Occipital lobe (tissue), 2 donors: ENCODE results near the gene MTRFR. TPM values are rescaled to one million over a fixed set of nuclear protein-coding genes. Genes with fewer than 3 reads are reported as not detected.
"Not testable (repeated sequence)": the region's sequence is repeated elsewhere in the genome, so short reads cannot be mapped to it uniquely, and the experiment has no call there.

ENCODE experiments used
- DNase-seq: peaks from one replicate; lab custom pipeline; 2025; lab: John Stamatoyannopoulos, UW
- total RNA-seq: library from RNA; depleted of rRNA; stranded (reverse); fragments of >200 nt; gene quantifications from one replicate; pipeline ENCODE4 v1.2.3, GENCODE V29; 2014

Gene MTRFR
- total RNA-seq, 1 donor from 2014 or later: 13.9 TPM

DNA sequence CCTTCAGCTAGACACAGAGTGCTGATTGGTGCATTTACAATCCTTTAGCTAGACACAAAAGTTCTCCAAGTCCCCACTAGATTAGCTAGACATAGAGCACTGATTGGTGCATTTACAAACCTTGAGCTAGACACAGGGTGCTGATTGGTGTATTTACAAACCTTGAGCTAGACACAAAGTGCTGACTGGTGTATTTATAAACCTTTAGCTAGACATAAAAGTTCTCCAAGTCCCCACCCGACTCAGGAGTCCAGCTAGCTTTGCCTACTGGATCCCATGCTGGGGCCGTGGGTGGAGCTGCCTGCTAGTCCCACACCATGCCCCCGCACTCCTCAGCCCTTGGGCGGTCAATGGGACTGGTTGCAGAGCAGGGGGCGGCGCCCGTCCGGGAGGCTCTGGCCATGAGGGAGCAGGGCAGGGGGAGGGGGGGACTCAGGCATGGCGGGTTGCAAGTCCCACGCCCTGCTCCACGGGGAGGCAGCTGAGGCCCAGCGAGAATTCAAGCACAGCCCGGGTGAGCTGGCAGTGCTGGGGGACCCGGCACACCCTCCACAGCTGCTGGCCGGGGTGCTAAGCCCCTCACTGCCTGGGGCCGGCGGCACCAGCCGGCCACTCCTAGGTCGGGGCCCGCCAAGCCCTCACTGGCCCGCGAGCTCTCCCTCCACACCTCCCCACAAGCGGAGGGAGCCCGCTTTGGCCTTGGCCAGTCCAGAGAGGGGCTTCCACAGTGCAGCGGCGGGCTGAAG, 15.9 kb downstream of the MTRFR start:
- not testable (repeated sequence) for DNase-seq

DNA sequence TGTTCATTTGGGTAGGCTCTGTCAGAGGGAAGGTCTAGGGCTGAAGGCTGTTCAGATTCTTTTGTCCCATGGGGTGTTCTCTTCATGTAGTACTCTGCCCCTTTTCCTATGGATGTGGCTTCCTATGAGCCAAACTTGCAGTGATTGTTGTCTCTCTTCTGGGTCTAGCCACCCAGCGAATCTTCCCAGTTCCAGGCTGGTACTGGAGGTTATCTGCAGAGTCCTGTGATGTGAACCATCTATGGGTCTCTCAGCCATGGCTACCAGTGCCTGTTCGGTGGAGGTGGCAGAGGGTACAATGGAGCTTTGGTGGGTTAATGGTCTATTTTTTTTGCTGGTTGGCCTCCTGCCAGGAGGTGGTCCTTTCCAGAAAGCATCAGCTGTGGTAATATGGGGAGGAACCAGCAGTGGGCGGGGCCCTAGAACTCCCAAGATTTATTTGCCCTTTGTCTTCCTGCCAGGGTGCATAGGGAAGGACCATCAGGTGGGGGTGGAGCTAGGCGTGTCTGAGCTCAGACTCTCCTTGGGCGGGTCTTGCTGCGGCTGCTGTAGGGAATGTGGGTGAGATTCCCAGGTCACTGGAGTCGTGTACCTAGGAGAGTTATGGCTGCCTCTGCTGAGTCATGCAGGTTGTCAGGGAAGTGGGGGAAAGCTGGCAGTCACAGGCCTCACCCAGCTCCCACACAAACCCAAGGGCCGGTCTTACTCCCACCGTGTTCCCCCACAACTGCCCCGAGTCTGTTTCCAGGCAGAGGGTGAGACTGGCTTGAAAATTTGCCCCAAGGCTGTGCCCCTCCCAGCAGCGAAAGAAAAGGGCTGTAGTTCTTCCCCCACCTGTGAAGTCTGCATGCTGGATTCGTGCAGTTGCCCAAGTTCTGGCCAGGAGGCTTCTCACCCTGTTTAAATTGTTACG, 17.5 kb downstream of the MTRFR start:
- no peak for DNase-seq

GRCh38 chr12:123251403-123252076, 18.3 kb downstream of the MTRFR start:
- DNase-seq: no peak

- DNase-seq: not testable (repeated sequence)
Measured at GRCh38 chr12:123252365-123252764, 19.1 kb downstream of the MTRFR start.

DNA sequence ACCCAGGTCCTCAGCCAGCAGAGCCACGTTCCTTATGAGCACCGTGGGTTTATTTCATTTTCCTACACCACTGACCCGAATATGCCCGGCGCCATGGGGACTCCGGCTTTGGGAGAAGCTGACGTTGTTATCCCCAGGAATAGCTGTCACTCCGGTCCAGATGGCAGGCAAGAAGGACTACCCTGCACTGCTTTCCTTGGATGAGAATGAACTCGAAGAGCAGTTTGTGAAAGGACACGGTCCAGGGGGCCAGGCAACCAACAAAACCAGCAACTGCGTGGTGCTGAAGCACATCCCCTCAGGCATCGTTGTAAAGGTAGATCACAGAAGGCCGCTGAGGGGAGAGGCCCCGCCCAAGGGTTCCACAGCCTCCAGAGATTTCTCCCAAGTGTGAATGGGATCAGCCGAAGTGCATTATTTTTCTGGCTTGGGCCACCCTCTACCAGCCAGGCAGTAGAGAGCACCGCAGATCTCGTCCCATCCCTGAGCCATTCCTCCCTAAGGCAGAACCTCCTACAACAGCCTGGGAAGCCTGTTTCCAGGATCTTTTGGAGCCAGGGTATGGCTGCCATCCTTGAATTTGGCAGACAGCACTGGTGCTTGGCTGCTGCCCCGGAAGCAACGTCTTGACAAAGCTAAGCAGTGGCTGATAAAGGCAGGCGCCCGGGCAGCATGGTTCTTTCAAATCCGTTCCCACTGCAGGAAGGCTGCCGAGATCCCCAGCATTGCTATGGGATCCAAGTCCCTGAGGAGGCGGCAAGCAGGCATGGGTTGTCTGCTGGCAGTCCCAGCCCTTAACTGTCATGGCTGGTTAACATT, 20.6 kb downstream of the MTRFR start:
- DNase-seq: peak; percentile 62

DNA sequence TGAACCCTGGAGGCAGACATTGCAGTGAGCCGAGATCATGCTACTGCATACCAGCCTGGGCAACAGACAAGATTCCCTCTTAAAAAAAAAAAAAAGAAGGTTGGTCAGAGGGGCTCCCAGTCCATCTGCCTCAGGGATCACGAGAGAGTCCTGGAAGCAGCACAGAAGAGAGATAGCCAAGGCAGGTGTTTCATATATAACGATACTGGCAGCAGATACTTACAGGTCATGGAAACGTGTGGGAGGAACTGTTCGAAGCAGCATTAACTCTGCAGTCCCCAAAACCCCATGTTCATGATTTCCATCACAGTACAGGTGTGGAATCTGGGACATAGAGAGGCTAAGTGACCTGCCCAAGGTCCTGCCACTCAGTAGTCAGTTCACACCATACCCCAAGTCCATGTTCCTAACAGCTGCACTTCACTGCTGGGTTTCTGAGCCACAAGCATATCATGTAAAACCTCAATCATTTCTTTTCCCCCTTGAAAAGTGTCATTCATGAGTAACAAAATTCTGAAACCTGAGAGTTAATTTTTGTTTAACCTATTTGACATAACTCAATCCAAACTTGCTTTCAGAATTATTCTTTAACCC, 21.7 kb downstream of the MTRFR start:
- no peak for DNase-seq

- no peak for DNase-seq
Measured at GRCh38 chr12:123258593-123258992, 25.4 kb downstream of the MTRFR start.

DNA sequence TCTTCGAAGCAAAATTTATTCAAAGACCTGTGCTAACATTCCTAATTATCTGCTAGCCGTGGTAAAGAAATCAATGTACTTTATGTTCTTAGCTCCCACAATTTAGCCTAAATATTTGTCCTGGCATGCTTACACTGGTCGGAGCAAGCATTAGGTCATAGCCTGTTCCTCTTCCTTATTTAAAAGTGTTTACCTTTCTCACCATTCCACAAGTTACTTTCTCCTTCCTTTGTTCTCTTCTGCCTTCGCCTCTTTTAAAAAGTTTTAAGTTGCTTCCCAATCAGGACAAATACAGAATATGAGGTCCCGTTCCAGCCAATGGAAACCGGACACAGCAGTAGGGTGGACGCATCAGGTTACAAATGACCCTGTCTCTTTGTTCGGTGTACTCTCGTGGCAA, 26.8 kb downstream of the MTRFR start:
- no peak for DNase-seq

DNA sequence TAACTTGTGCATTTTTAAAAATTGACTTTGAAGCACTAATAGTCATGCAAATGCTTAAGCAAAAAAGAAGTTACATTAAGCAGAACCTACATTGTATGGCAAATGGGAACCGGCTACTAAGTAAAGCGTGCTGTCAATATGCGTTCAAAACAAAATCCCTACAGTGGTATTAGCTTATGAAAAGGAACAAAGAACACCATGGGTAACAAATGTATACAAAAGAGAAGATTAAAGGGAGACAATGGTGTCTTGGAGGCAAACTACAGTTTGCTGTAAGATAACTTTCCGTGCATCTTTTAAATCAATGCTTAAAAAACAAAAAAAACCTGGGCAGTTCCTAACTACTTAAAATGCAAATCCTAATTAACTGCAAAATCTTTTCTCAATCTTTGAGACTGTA, 28.0 kb downstream of the MTRFR start:
- DNase-seq: no peak

- DNase-seq: no peak
Measured at GRCh38 chr12:123263196-123263817, 30.1 kb downstream of the MTRFR start.

DNA sequence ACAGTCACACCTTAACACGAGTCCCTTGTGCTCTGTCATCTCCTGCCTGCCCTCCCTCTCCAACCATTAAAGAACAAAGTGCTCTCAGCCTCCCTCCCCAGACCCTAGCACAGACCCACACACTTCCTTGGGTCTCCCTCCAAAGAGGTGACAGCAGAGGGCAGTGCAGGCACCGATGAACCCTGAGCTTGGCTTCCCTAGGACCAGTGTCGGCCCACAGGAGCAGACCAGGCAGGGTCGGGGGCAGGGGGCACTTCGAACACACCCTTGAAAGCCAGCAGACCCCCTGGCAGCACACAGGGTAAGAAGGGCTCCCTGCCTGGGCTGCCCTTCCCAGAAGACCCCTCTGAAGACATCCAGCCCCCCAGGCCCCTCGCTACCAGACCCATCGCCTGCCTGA, 31.4 kb downstream of the MTRFR start:
- DNase-seq: no peak

DNA sequence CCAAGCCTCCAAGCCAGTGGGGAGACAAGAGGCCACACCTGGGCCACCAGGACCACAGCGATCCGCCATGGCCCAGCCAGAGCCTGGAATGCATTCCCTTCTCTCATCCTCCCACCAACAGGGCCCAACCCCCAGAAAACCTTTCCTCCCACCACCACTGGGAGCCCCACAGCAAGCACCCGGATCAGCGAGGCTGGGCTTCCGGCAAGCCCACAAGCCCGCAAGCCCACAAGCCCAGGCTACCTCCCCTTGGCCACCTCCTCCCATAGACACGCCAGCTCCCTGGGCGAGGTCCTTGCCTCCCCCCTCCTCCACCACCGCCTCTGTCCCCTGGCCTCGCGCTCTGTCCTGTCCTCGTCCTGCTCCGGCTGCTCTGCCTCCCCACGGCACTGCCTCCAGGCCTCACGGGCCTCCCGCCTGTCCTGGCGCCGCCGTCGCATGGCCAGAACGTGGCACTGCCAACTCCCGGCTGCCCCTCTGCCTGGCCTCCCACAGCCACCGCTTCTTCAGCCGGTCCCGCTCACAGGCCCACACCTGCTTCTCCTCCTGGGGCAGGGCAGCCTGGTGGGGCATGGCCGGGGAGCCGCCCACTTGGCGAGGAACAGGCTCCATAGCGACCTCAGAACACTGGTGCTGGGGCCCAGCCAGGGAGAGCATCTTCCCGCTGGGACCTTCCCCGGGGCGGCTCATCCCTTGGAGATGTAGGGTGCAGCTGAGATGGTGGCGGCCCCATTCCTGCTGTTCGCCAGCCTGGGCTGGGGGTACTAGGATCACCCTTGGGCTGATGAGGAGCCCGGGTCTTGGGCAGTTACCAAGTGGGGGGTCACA, 32.8 kb downstream of the MTRFR start:
- DNase-seq: no peak

GRCh38 chr12:123266679-123267277, 33.5 kb downstream of the MTRFR start:
- no peak for DNase-seq

- DNase-seq: no peak
Measured at GRCh38 chr12:123267335-123267920, 34.2 kb downstream of the MTRFR start.

GRCh38 chr12:123267991-123268843, 35.0 kb downstream of the MTRFR start:
- DNase-seq: peak; percentile 74

DNA sequence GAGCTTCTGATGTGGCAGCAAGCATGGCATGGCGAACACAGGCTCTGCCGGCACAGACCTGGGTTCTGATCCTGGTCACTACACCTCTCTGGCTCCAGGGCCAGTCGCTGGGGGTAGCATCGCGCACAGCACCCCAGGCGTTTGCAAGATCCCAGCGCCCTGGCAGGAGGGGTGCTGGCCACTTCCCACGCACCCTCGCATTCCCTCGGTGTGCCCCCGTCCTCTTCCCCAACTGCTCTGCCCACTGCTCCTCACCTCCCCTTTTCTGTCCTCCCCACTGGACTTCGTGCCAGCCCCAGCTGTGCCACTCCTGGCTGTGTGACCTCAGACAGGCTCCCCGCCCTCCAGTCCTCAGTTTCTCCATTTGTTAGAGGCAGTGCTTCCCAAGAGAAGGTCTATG, 35.6 kb downstream of the MTRFR start:
- no peak for DNase-seq

DNA sequence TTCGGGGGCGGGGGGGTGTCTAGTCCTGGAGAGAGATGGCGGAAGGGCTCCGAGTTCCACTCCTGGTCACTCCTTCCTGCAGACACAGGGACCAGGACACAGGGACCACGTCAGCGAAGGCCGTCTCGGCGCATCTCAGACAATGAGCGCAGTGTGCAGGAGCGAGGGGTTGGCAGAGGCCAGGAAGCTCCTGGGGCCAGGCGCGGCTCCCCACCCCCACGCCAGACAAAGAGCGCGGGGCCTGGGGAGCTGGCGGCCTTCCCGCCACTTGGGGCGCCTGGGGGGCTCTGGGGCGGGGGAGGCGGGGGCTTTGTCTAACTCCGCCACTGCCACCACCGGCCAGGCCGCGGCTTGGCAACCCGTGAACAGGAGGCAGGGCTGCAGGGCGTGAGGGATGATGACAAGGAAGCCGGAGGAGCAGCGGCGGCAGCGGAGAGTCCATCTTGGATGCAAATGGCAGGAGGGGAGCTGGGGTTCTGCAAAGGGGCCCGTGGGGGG, 36.2 kb downstream of the MTRFR start:
- peak; percentile 83 for DNase-seq

GRCh38 chr12:123269896-123270213, 36.6 kb downstream of the MTRFR start:
- no peak for DNase-seq
